HEK293 (cell line): ENCODE data around the gene SRBD1.

Source experiments
- KLF16 ChIP-seq: fragments of 450-650 bp; formaldehyde crosslinking; IDR thresholded peaks from 2 replicates; pipeline ENCODE4 v1.5.1; 2017; ENCODE audit warnings: missing biosample characterization, missing genetic modification characterization
- KLF9 ChIP-seq: fragments of 450-650 bp; formaldehyde crosslinking; IDR thresholded peaks from 2 replicates; pipeline ENCODE4 v1.5.1; 2016; ENCODE audit warnings: missing biosample characterization, missing genetic modification characterization, low read depth
- ZBTB21 ChIP-seq: fragments of 450-650 bp; formaldehyde crosslinking; IDR thresholded peaks from 2 replicates; pipeline ENCODE4 v1.5.1; 2017; ENCODE audit warnings: missing biosample characterization, missing genetic modification characterization
- ZFP41 ChIP-seq: fragments of 450-650 bp; formaldehyde crosslinking; IDR thresholded peaks from 2 replicates; pipeline ENCODE4 v1.5.1; 2016; ENCODE audit warnings: missing biosample characterization, missing genetic modification characterization, borderline replicate concordance
- ZNF138 ChIP-seq: fragments of 450-650 bp; formaldehyde crosslinking; IDR thresholded peaks from 2 replicates; pipeline ENCODE4 v1.5.1; 2016; ENCODE audit warnings: missing biosample characterization, missing genetic modification characterization, borderline replicate concordance
- ZNF274 ChIP-seq, 2 experiments: fragments of 200-500 bp in 1 of 2; fragments of 450-650 bp in 1 of 2; sonication (Bioruptor generic) in 1 of 2; formaldehyde crosslinking in 1 of 2; IDR thresholded peaks; 2 replicates each; pipeline versions ENCODE4 v1.5.1 to v1.6.1; 2014 to 2016; ENCODE audit warnings: borderline replicate concordance in 1 of 2, inconsistent platforms in 1 of 2, low read length in 1 of 2, missing biosample characterization in 1 of 2, missing genetic modification characterization in 1 of 2
- ZNF792 ChIP-seq: fragments of 450-650 bp; formaldehyde crosslinking; IDR thresholded peaks from 2 replicates; pipeline ENCODE4 v1.5.1; 2016; ENCODE audit warnings: missing biosample characterization, missing genetic modification characterization
- TF ChIP-seq, protein P1 (sequence below): fragments of 450-650 bp; formaldehyde crosslinking; IDR thresholded peaks from 2 replicates; pipeline ENCODE4 v1.5.1; 2016; ENCODE audit warnings: missing biosample characterization, missing genetic modification characterization
- TF ChIP-seq, protein P2 (sequence below): fragments of 450-650 bp; formaldehyde crosslinking; IDR thresholded peaks from 2 replicates; pipeline ENCODE4 v1.5.1; 2017; ENCODE audit warnings: missing biosample characterization, missing genetic modification characterization
- TF ChIP-seq, protein P3 (sequence below): fragments of 450-650 bp; formaldehyde crosslinking; conservative IDR thresholded peaks from 2 replicates; pipeline ENCODE4 v1.5.1; 2016; ENCODE audit warnings: low read depth, missing biosample characterization, missing genetic modification characterization
- TF ChIP-seq, protein P4 (sequence below): fragments of 450-650 bp; formaldehyde crosslinking; IDR thresholded peaks from 2 replicates; pipeline ENCODE4 v1.5.1; 2016; ENCODE audit warnings: missing biosample characterization, missing genetic modification characterization

DNA sequence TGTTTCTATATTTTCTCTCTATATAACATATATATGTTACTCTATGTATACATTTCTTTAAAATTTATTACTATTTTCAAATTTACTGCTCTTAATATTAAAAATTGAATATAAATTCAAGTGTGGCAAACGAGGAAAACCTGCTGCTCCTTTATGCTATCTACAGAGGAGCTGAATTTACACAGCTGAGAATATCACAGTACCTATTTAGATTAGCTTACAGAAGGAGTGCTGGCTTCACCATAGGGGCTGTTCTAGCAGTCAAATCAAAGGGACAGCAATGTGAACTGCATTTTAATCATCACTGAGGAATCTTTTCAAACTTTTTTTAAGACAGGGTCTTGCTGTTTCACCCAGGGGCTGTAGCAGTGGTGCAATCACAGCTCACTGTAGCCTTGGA, 213.8 kb downstream of the SRBD1 start:
- TF ChIP-seq, protein P1, sequence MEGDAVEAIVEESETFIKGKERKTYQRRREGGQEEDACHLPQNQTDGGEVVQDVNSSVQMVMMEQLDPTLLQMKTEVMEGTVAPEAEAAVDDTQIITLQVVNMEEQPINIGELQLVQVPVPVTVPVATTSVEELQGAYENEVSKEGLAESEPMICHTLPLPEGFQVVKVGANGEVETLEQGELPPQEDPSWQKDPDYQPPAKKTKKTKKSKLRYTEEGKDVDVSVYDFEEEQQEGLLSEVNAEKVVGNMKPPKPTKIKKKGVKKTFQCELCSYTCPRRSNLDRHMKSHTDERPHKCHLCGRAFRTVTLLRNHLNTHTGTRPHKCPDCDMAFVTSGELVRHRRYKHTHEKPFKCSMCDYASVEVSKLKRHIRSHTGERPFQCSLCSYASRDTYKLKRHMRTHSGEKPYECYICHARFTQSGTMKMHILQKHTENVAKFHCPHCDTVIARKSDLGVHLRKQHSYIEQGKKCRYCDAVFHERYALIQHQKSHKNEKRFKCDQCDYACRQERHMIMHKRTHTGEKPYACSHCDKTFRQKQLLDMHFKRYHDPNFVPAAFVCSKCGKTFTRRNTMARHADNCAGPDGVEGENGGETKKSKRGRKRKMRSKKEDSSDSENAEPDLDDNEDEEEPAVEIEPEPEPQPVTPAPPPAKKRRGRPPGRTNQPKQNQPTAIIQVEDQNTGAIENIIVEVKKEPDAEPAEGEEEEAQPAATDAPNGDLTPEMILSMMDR (tag by site-specific recombination): no peak
- TF ChIP-seq, protein P2, sequence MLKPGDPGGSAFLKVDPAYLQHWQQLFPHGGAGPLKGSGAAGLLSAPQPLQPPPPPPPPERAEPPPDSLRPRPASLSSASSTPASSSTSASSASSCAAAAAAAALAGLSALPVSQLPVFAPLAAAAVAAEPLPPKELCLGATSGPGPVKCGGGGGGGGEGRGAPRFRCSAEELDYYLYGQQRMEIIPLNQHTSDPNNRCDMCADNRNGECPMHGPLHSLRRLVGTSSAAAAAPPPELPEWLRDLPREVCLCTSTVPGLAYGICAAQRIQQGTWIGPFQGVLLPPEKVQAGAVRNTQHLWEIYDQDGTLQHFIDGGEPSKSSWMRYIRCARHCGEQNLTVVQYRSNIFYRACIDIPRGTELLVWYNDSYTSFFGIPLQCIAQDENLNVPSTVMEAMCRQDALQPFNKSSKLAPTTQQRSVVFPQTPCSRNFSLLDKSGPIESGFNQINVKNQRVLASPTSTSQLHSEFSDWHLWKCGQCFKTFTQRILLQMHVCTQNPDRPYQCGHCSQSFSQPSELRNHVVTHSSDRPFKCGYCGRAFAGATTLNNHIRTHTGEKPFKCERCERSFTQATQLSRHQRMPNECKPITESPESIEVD (tag by site-specific recombination): no peak
- TF ChIP-seq, protein P3, sequence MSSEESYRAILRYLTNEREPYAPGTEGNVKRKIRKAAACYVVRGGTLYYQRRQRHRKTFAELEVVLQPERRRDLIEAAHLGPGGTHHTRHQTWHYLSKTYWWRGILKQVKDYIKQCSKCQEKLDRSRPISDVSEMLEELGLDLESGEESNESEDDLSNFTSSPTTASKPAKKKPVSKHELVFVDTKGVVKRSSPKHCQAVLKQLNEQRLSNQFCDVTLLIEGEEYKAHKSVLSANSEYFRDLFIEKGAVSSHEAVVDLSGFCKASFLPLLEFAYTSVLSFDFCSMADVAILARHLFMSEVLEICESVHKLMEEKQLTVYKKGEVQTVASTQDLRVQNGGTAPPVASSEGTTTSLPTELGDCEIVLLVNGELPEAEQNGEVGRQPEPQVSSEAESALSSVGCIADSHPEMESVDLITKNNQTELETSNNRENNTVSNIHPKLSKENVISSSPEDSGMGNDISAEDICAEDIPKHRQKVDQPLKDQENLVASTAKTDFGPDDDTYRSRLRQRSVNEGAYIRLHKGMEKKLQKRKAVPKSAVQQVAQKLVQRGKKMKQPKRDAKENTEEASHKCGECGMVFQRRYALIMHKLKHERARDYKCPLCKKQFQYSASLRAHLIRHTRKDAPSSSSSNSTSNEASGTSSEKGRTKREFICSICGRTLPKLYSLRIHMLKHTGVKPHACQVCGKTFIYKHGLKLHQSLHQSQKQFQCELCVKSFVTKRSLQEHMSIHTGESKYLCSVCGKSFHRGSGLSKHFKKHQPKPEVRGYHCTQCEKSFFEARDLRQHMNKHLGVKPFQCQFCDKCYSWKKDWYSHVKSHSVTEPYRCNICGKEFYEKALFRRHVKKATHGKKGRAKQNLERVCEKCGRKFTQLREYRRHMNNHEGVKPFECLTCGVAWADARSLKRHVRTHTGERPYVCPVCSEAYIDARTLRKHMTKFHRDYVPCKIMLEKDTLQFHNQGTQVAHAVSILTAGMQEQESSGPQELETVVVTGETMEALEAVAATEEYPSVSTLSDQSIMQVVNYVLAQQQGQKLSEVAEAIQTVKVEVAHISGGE (tag by site-specific recombination): no peak
- TF ChIP-seq, protein P4, sequence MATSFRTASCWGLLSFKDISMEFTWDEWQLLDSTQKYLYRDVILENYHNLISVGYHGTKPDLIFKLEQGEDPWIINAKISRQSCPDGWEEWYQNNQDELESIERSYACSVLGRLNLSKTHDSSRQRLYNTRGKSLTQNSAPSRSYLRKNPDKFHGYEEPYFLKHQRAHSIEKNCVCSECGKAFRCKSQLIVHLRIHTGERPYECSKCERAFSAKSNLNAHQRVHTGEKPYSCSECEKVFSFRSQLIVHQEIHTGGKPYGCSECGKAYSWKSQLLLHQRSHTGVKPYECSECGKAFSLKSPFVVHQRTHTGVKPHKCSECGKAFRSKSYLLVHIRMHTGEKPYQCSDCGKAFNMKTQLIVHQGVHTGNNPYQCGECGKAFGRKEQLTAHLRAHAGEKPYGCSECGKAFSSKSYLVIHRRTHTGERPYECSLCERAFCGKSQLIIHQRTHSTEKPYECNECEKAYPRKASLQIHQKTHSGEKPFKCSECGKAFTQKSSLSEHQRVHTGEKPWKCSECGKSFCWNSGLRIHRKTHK (tag by site-specific recombination): no peak
- TF ChIP-seq ZNF792 (tag by site-specific recombination) (no peak), ZNF138 (tag by site-specific recombination) (no peak), ZFP41 (no peak), KLF9 (no peak), ZBTB21 (tag by site-specific recombination) (no peak), ZNF274 (IDR thresholded peaks at IDR 0.05; ENCODE audit: low read length) (no peak), ZNF274 (tag by site-specific recombination; IDR thresholded peaks at IDR 0.05; ENCODE audit: borderline replicate concordance) (no peak), KLF16 (tag by site-specific recombination) (no peak)
